H9 (cell line): Measurements from ENCODE around the gene HS2ST1. TPM values are rescaled to one million over a fixed set of nuclear protein-coding genes. Genes with fewer than 3 reads are reported as not detected.

Experiments
- DNase-seq: peaks from one replicate; pipeline ENCODE4 v3.0.0-alpha.2; 2017
- H2AFZ ChIP-seq: one replicate; pipeline ENCODE4 v1.6.1; 2013; ENCODE audit warnings: mild to moderate bottlenecking, low read length, control low read depth, moderate library complexity
- H2AK5ac ChIP-seq: 2 replicates; pipeline ENCODE4 v1.6.1; 2013; ENCODE audit warnings: low read length, control low read depth, mixed read lengths; ENCODE audit not compliant: insufficient read length
- H2BK120ac ChIP-seq: one replicate; pipeline ENCODE4 v1.6.1; 2013; ENCODE audit warnings: low read depth, mild to moderate bottlenecking, low read length, control low read depth, inconsistent platforms; ENCODE audit not compliant: poor library complexity, severe bottlenecking
- H2BK12ac ChIP-seq: 2 replicates; pipeline ENCODE4 v1.6.1; 2013; ENCODE audit warnings: low read length, control low read depth, mixed read lengths, low read depth; ENCODE audit not compliant: insufficient read length
- H2BK15ac ChIP-seq: 2 replicates; pipeline ENCODE4 v1.6.1; 2013; ENCODE audit warnings: low read depth, low read length, control low read depth
- H2BK20ac ChIP-seq: one replicate; pipeline ENCODE4 v1.6.1; 2013; ENCODE audit warnings: low read depth, mild to moderate bottlenecking, low read length, control low read depth, inconsistent platforms; ENCODE audit not compliant: poor library complexity, severe bottlenecking
- H2BK5ac ChIP-seq: 2 replicates; pipeline ENCODE4 v1.6.1; 2013; ENCODE audit warnings: low read length, control low read depth, mixed read lengths; ENCODE audit not compliant: insufficient read length
- H3K14ac ChIP-seq: 2 replicates; pipeline ENCODE4 v1.6.1; 2013; ENCODE audit warnings: low read length, control low read depth; ENCODE audit not compliant: insufficient read depth
- H3K18ac ChIP-seq: 2 replicates; pipeline ENCODE4 v1.6.1; 2013; ENCODE audit warnings: low read depth, mild to moderate bottlenecking, mixed read lengths, low read length, control low read depth; ENCODE audit not compliant: insufficient read length
- H3K23ac ChIP-seq: 2 replicates; pipeline ENCODE4 v1.6.1; 2013; ENCODE audit warnings: low read length, control low read depth, mixed read lengths, low read depth; ENCODE audit not compliant: insufficient read length
- H3K23me2 ChIP-seq: 2 replicates; pipeline ENCODE4 v1.6.1; 2013; ENCODE audit warnings: low read depth, mild to moderate bottlenecking, mixed read lengths, low read length, control low read depth; ENCODE audit not compliant: insufficient read length, poor library complexity, severe bottlenecking
- H3K27ac ChIP-seq: 2 replicates; pipeline ENCODE4 v1.5.1; 2013; ENCODE audit warnings: low read length, control low read depth, mixed read lengths, low read depth; ENCODE audit not compliant: insufficient read length
- H3K27me3 ChIP-seq: 2 replicates; pipeline ENCODE4 v1.6.1; 2013; ENCODE audit warnings: low read length, control low read depth, inconsistent platforms; ENCODE audit not compliant: insufficient read depth
- H3K4ac ChIP-seq: 2 replicates; pipeline ENCODE4 v1.6.1; 2013; ENCODE audit warnings: low read depth, mild to moderate bottlenecking, control low read depth, inconsistent platforms, low read length, moderate library complexity
- H3K4me1 ChIP-seq: 2 replicates; pipeline ENCODE4 v1.6.1; 2013; ENCODE audit warnings: low read length, control low read depth, inconsistent platforms; ENCODE audit not compliant: insufficient read depth
- H3K4me2 ChIP-seq: 2 replicates; pipeline ENCODE4 v1.6.1; 2013; ENCODE audit warnings: low read length, control low read depth, mixed read lengths; ENCODE audit not compliant: insufficient read length, insufficient read depth
- H3K56ac ChIP-seq: 2 replicates; pipeline ENCODE4 v1.6.1; 2013; ENCODE audit warnings: low read depth, mild to moderate bottlenecking, mixed read lengths, low read length, control low read depth; ENCODE audit not compliant: insufficient read length
- H3K79me1 ChIP-seq: 2 replicates; pipeline ENCODE4 v1.6.1; 2013; ENCODE audit warnings: low read depth, mild to moderate bottlenecking, moderate library complexity, low read length, control low read depth, inconsistent platforms; ENCODE audit not compliant: insufficient read depth, poor library complexity, severe bottlenecking
- H3K79me2 ChIP-seq: 2 replicates; pipeline ENCODE4 v1.6.1; 2013; ENCODE audit warnings: low read length, control low read depth, inconsistent platforms; ENCODE audit not compliant: insufficient read depth
- H3K9ac ChIP-seq: 2 replicates; pipeline ENCODE4 v1.6.1; 2013; ENCODE audit warnings: low read length, control low read depth, mixed read lengths; ENCODE audit not compliant: insufficient read length; ENCODE audit errors: extremely low read depth
- H3K9me3 ChIP-seq: one replicate; pipeline ENCODE4 v1.6.1; 2013; ENCODE audit warnings: low read depth, low read length, inconsistent platforms; ENCODE audit not compliant: control insufficient read depth
- H3T11ph ChIP-seq: one replicate; pipeline ENCODE4 v1.6.1; 2013; ENCODE audit warnings: mild to moderate bottlenecking, low read length, control low read depth, inconsistent platforms
- H4K20me1 ChIP-seq: one replicate; pipeline ENCODE4 v1.6.1; 2013; ENCODE audit not compliant: control insufficient read depth, insufficient read length, insufficient read depth
- H4K5ac ChIP-seq: 2 replicates; pipeline ENCODE4 v1.6.1; 2013; ENCODE audit warnings: low read depth, mild to moderate bottlenecking, mixed read lengths, low read length, control low read depth; ENCODE audit not compliant: insufficient read length
- H4K8ac ChIP-seq: replicated peaks from 2 replicates; pipeline ENCODE4 v1.6.1; 2013; ENCODE audit warnings: low read length, control low read depth, mixed read lengths, low read depth; ENCODE audit not compliant: insufficient read length
- H4K91ac ChIP-seq: 2 replicates; pipeline ENCODE4 v1.6.1; 2013; ENCODE audit warnings: low read depth, mild to moderate bottlenecking, moderate library complexity, mixed read lengths, low read length, control low read depth; ENCODE audit not compliant: insufficient read length
- H3K27ac Mint-ChIP-seq, 3 experiments: 2 replicates in 2 of 3; 3 replicates in 1 of 3; pipeline ENCODE4 v1.8.0; 2020 to 2021; ENCODE audit warnings: mixed read lengths in 3 of 3, mild to moderate bottlenecking in 1 of 3, moderate library complexity in 1 of 3
- H3K27me3 Mint-ChIP-seq: 2 replicates; pipeline ENCODE4 v1.8.0; 2021; ENCODE audit warnings: low read depth, mild to moderate bottlenecking, moderate library complexity, mixed read lengths
- H3K36me3 Mint-ChIP-seq, 3 experiments: 2 replicates in 2 of 3; 3 replicates in 1 of 3; pipeline ENCODE4 v1.8.0; 2020 to 2021; ENCODE audit warnings: low read depth in 3 of 3, mixed read lengths in 3 of 3; ENCODE audit not compliant: insufficient read depth in 1 of 3
- H3K4me1 Mint-ChIP-seq, 2 experiments: 2 replicates each; pipeline ENCODE4 v1.8.0; 2020; ENCODE audit warnings: mixed read lengths in 2 of 2
- H3K4me3 Mint-ChIP-seq, 2 experiments: 2 replicates in 1 of 2; 3 replicates in 1 of 2; pipeline ENCODE4 v1.8.0; 2020 to 2021; ENCODE audit warnings: mild to moderate bottlenecking in 2 of 2, mixed read lengths in 2 of 2, moderate library complexity in 1 of 2
- H3K9me3 Mint-ChIP-seq, 2 experiments: 2 replicates in 1 of 2; 3 replicates in 1 of 2; pipeline ENCODE4 v1.8.0; 2020; ENCODE audit warnings: mild to moderate bottlenecking in 2 of 2, mixed read lengths in 2 of 2, moderate library complexity in 1 of 2
- CTCF ChIP-seq: fragments of 200-600 bp; sonication (generic); conservative IDR thresholded peaks from 3 replicates; pipeline ENCODE4 v1.8.0; 2021; ENCODE audit warnings: antibody characterized with exemption, mild to moderate bottlenecking
- WGBS: extraction: QIAGEN DNeasy Blood & Tissue Kit; methylation state at CpG from one replicate; pipeline ENCODE4 v1.1.7; 2013; ENCODE audit warnings: missing lambda C conversion rate, low lambda C conversion rate, mixed read lengths; ENCODE audit not compliant: insufficient read length; ENCODE audit errors: extremely low coverage; 5-methylcytosine and 5-hydroxymethylcytosine counted together
- total RNA-seq: library from RNA; stranded (reverse); gene quantifications from 2 replicates; pipeline ENCODE4 v1.2.1, GENCODE V29; 2021

HS2ST1 gene
- total RNA-seq, 1 experiment from 2014 or later: 20.1 TPM

- no peak overlapping the region for H4K5ac ChIP-seq
- H2AFZ ChIP-seq: no peak overlapping the region
- H3K27me3 Mint-ChIP-seq: no peaks in the 10 kb centered on the region
- H2BK120ac ChIP-seq: no peak overlapping the region
- H3K4me1 ChIP-seq: no peaks in the 10 kb centered on the region
- no peaks in the 10 kb centered on the region for H3K4me1 Mint-ChIP-seq
- no peaks in the 10 kb centered on the region for H3K9me3 ChIP-seq
- no peak overlapping the region for H2BK5ac ChIP-seq
- no peak overlapping the region for H3K4me2 ChIP-seq
- H3K18ac ChIP-seq: no peak overlapping the region
- H3K36me3 Mint-ChIP-seq: peaks cover 9 to 17% (median 17%) of the 10 kb centered on the region in 3 experiments
- no peaks in the 10 kb centered on the region for H3K27me3 ChIP-seq
- no CpG with 5 or more reads among the region's 5 CpGs for WGBS
- no peak for TF ChIP-seq CTCF
- H3K79me1 ChIP-seq: no peaks in the 10 kb centered on the region
- no peak overlapping the region for H2BK15ac ChIP-seq
- H4K8ac ChIP-seq: no peak overlapping the region
- H3K4ac ChIP-seq: no peak overlapping the region
- no peak overlapping the region for H2BK12ac ChIP-seq
- H3K23ac ChIP-seq: no peak overlapping the region
- H3K9me3 Mint-ChIP-seq: peaks cover 14 to 15% of the 10 kb centered on the region in 2 experiments; a peak in 4 of 5 replicates
- no peak overlapping the region for H3K4me3 Mint-ChIP-seq
- no peak overlapping the region for H3K27ac Mint-ChIP-seq
- H3K14ac ChIP-seq: no peak overlapping the region
- H3K23me2 ChIP-seq: no peaks in the 10 kb centered on the region
- no peak overlapping the region for H4K91ac ChIP-seq
- H2BK20ac ChIP-seq: no peak overlapping the region
- no peaks in the 10 kb centered on the region for H3K79me2 ChIP-seq
- no peak overlapping the region for H3K27ac ChIP-seq
- no peaks in the 10 kb centered on the region for H4K20me1 ChIP-seq
- H3T11ph ChIP-seq: no peak overlapping the region
- no peak overlapping the region for H2AK5ac ChIP-seq
- H3K56ac ChIP-seq: no peak overlapping the region
- no peak overlapping the region for H3K9ac ChIP-seq
- no peak for DNase-seq
Measured at GRCh38 chr1:87044840-87045239, 130.4 kb downstream of the HS2ST1 start.
